T-helper 2 cell treated with Interferon-gamma antibody and Interleukin-4, amounts not matched to agents 100 ng/mL and 5 ng/mL, for 36 hours (primary cell): Measurements from ENCODE around the gene PARP2. TPM values are rescaled to one million over a fixed set of nuclear protein-coding genes. Genes with fewer than 3 reads are reported as not detected.

ENCODE experiments used
- intact Hi-C: fragments of 100-400 bp; cut with micrococcal nuclease; formaldehyde crosslinking; loops from one replicate; pipeline ENCODE4 v1.15.1; 2023
- total RNA-seq: library from RNA; stranded (reverse); gene quantifications from 2 replicates; pipeline ENCODE4 v1.2.3, GENCODE V29; 2022

PARP2 gene
- total RNA-seq, 1 donor from 2014 or later = 32.7 TPM

- intact Hi-C loops = no loop called here
Observed at GRCh38 chr14:20397511-20397910, 54.1 kb downstream of the PARP2 start.

DNA sequence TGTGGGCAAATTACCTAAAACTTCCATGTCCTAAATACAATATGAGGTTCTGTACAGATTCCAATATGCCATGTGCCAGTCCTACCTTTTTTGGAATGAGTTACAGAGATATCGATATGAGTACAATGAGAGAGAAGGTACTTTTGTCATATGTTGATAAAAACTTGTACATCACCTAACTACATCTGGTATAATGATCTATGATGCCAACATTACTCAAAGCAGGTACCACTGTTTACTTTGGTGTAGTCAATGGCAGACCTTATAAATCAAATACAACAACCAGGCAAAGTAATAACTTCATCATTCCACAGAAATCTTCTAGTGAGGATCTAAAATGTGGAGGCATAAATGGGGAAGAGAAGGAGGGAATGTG is 57.1 kb downstream of the PARP2 start:
- intact Hi-C loops = no loop called here

DNA sequence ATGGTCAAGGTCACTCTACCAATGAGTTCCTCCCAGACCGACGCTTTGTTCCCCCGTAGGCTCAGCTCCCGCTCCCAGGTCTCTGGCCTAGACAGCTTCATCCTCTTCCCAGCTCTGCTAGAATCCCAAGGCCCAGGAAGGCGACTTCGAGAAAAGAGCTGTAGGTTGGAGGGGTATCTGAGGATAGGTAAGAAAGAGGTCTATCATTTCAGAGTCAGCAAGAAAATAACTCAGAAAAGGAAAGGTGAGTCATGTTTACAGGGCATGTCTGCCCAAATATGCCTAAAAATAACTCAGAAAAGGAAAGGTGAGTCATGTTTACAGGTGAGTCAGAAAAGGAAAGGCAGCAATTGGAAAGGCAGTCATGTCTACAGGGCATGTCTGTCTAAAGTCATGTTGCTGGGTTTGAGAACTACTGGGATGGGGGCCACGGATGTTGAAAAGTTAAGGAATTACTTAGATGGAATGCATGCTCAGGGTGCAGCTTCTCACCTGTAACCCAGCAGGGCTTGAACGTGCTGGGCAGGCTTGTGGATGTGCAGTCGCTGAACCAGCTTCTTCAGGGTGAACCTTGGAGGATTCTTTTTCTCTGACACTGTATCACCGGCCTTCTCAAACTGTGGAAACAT is 57.6 kb downstream of the PARP2 start:
- intact Hi-C loops = no loop called here

- intact Hi-C loops = no loop called here
Observed at GRCh38 chr14:20403521-20403920, 60.1 kb downstream of the PARP2 start.

Other genes starting within 250 kb of the PARP2 start
- not detected in 2 replicates for gene OR4K17, start 232.9 kb upstream of the PARP2 start, total RNA-seq
- gene OR4N5, start 204.8 kb upstream of the PARP2 start, total RNA-seq = not detected in 2 replicates
- not detected in 2 replicates for gene OR11G2, start 152.7 kb upstream of the PARP2 start, total RNA-seq
- gene OR11H6, start 119.9 kb upstream of the PARP2 start, total RNA-seq = not detected in 2 replicates
- gene OR11H7, start 114.7 kb upstream of the PARP2 start, total RNA-seq = not detected in 2 replicates
- not detected in 2 replicates for gene OR11H4, start 104.3 kb upstream of the PARP2 start, total RNA-seq
- 24.5 and 24.6 TPM in 2 replicates for gene TTC5, start 37.7 kb upstream of the PARP2 start, total RNA-seq
- gene CCNB1IP1, start 10.4 kb upstream of the PARP2 start, total RNA-seq = 26.3 and 28.5 TPM in 2 replicates
- gene TEP1, start 69.9 kb downstream of the PARP2 start, total RNA-seq = 35.3 and 36.3 TPM in 2 replicates
- 0.05 and 0.11 TPM in 2 replicates for gene KLHL33, start 92.5 kb downstream of the PARP2 start, total RNA-seq
- gene OSGEP, start 111.2 kb downstream of the PARP2 start, total RNA-seq = 64.5 and 66.6 TPM in 2 replicates
- gene APEX1, start 111.6 kb downstream of the PARP2 start, total RNA-seq = 169 and 170 TPM in 2 replicates
- 34.2 and 36.1 TPM in 2 replicates for gene PIP4P1, start 117.8 kb downstream of the PARP2 start, total RNA-seq
- 158 and 160 TPM in 2 replicates for gene PNP, start 125.8 kb downstream of the PARP2 start, total RNA-seq
- gene RNASE10, start 161.9 kb downstream of the PARP2 start, total RNA-seq = 0.50 and 0.52 TPM in 2 replicates
- gene RNASE9, start 217.4 kb downstream of the PARP2 start, total RNA-seq = not detected in 2 replicates
- not detected in 2 replicates for gene RNASE11, start 244.4 kb downstream of the PARP2 start, total RNA-seq
- gene RNASE12, start 247.7 kb downstream of the PARP2 start, total RNA-seq = not detected in 2 replicates